ENCODE measurements around the gene SRSF11.

Gene SRSF11

DNA sequence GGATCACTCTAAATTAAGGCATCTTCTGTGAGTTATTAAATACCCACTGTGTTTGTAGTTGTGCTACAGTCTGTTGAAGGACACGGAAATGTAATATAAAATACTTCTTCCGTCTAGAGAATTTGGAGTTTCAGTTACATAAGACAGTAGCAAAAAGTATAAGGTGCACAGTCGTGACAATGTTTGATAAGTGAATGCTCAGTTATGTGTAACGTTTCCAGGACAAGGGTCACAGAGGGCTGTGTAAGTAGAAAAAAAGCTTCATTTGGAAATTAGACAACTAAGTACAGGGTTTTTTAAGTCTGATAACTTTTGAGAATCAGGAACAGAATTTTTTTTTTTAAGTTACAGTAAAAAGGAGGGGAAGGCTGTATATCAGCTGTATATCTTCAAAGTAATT is 27.5 kb downstream of the SRSF11 start:
- H3K4me3 ChIP-seq (ENCODE audit: low read depth, low read length) = no peak overlapping the region
- ChIA-PET POLR2A (no interaction called here), CTCF (no interaction called here)
- DNase-seq (ENCODE audit: low read depth, low spot score) = no peak
- TF ChIP-seq, protein P1, sequence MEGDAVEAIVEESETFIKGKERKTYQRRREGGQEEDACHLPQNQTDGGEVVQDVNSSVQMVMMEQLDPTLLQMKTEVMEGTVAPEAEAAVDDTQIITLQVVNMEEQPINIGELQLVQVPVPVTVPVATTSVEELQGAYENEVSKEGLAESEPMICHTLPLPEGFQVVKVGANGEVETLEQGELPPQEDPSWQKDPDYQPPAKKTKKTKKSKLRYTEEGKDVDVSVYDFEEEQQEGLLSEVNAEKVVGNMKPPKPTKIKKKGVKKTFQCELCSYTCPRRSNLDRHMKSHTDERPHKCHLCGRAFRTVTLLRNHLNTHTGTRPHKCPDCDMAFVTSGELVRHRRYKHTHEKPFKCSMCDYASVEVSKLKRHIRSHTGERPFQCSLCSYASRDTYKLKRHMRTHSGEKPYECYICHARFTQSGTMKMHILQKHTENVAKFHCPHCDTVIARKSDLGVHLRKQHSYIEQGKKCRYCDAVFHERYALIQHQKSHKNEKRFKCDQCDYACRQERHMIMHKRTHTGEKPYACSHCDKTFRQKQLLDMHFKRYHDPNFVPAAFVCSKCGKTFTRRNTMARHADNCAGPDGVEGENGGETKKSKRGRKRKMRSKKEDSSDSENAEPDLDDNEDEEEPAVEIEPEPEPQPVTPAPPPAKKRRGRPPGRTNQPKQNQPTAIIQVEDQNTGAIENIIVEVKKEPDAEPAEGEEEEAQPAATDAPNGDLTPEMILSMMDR (IDR thresholded peaks at IDR 0.05; ENCODE audit: insufficient read depth, low read length, missing control alignments) = no peak

DNA sequence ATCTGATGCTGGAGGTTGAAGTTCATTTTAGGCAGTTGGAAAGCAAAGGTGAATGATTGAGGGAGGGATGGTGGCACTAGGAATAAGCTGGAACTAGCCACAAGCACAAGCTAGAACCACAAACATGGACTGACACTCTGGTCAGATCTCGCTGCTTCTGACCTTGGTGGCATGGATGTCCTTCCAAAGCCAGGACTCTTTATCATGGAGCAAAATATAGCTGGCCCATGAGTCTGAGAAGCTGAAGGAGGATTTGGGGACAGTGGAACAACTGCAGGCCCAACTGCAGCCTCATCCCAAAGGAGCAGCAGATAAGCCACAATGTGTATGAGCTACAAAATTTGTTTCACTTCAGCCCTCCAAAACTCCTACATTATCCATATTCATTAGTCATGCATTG is 35.5 kb downstream of the SRSF11 start:
- TF ChIP-seq, protein P1 (IDR thresholded peaks at IDR 0.05; ENCODE audit: insufficient read depth, low read length, missing control alignments) = no peak
- ChIA-PET CTCF (no interaction called here), POLR2A (no interaction called here)
- no peak for DNase-seq (ENCODE audit: low read depth, low spot score)
- H3K4me3 ChIP-seq (ENCODE audit: low read depth, low read length) = no peak overlapping the region

DNA sequence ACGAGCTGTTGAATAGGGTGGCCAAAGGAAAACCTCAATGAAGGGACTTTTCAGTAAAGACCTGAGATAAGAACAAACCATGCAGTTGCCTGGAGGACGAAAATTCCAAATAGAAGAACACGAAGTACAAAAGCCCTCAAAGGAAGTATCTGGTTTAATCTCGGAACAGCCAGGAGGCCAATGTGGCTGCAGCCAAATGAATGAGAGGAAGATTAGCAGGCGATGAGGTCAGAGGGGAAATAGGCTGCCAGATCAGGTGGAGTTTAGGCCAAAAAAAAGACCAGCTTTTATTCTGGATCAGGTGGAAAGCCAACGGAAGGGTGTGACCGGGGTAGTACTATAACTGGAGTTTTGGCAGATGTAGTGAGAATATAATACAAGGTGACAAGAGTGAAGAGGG is 43.7 kb downstream of the SRSF11 start:
- H3K4me3 ChIP-seq (ENCODE audit: low read depth, low read length) = no peak overlapping the region
- POLR2A ChIA-PET = no interaction called here
- TF ChIP-seq, protein P1 (IDR thresholded peaks at IDR 0.05; ENCODE audit: insufficient read depth, low read length, missing control alignments) = no peak
- no peak for DNase-seq (ENCODE audit: low read depth, low spot score)
- CTCF ChIA-PET = no interaction called here

DNA sequence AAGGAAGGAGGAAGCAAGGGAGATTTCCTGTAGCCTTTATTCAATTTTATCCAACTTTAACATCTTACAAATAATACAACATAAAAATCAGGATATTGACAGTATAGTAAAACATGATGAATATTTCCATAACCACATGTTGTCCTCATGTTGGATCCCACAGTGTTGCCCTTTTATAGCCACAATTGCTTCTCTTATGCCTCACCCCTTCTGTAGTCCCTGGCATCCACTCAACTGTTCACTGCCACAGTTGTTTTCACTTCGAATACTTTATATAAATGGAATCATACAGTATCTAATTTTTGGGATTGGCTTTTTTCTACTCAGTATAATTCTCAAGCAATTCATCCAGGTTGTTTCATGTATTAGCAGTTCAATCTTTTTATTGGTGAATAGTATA is 44.8 kb downstream of the SRSF11 start:
- ChIA-PET POLR2A (no interaction called here), CTCF (interaction anchor here (0.8 kb wide), 1 partner anchor 10 kb away, joined by 4 read pairs; no protein-coding TSS in a partner anchor)
- TF ChIP-seq, protein P1 (IDR thresholded peaks at IDR 0.05; ENCODE audit: insufficient read depth, low read length, missing control alignments) = no peak
- H3K4me3 ChIP-seq (ENCODE audit: low read depth, low read length) = no peak overlapping the region
- DNase-seq (ENCODE audit: low read depth, low spot score) = no peak

DNA sequence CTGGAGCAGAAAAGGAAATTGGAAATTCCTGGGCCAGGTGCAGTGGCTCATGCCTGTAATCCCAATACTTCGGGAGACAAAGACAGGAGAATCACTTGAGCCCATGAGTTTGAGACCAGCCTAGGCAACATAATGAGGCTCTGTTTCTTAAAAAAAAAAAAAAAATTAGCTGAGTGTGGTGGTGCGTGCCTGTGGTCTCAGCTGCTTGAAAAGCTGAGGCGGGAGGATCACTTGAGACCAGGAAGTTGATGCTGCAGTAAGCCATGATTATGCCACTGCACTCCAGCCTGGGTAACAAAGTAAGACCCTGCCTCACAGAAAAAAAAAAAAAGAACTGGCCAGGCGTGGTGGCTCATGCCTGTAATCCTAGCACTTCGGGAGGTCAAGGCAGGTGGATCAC is 56.7 kb downstream of the SRSF11 start:
- ChIA-PET CTCF (no interaction called here), POLR2A (no interaction called here)
- no peak for DNase-seq (ENCODE audit: low read depth, low spot score)
- no peak overlapping the region for H3K4me3 ChIP-seq (ENCODE audit: low read depth, low read length)
- TF ChIP-seq, protein P1 (IDR thresholded peaks at IDR 0.05; ENCODE audit: insufficient read depth, low read length, missing control alignments) = no peak

DNA sequence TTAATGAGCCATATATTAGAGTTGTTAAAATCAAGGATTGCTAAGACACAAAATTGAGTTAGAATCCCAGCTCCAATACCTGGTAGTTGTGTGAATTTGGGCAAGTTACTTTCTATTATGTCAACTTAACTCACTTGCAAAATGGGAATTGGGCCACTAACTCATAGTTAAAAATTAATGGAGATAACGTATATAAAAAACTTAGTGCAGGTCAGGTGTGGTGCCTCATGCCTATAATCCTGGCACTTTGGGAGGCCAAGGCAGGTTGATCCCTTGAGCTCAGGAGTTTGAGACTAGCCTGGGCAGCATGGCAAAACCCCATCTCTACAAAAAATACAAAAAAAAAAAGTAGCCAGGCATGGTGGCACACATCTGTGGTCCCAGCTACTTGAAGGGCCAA is 57.5 kb downstream of the SRSF11 start:
- TF ChIP-seq, protein P1 (IDR thresholded peaks at IDR 0.05; ENCODE audit: insufficient read depth, low read length, missing control alignments) = no peak
- ChIA-PET CTCF (no interaction called here), POLR2A (interaction anchor here (0.6 kb wide), 1 partner anchor 183 kb away, joined by 3 read pairs; no protein-coding TSS in a partner anchor)
- no peak overlapping the region for H3K4me3 ChIP-seq (ENCODE audit: low read depth, low read length)
- DNase-seq (ENCODE audit: low read depth, low spot score) = no peak
